ENCODE data around the gene HBE1. TPM values are rescaled to one million over a fixed set of nuclear protein-coding genes. Genes with fewer than 3 reads are reported as not detected.

HBE1 gene
- total RNA-seq, 1 donor from 2014 or later: not detected

DNA sequence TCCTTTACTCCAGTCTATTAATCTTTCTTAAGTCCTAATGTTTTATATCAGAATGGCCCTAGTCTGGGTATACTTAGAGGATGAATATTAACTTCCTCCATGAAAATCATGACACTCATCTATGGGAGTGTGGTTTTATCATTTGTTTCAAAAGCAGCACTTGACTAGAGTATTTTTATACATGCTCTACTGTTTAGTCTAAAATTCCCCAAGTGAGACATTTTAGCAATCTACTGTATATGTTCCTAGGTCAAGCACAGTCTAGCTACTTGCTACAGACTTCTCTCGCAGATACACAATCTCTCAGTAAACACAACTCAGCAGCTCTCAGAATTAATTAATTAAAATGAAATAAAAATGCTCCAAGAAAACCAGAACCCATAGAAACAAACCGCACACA is 39.9 kb downstream of the HBE1 start:
- Histone ChIP-seq H3K9me3 (no peaks in the 10 kb centered on the region), H3K4me3 (no peak overlapping the region), H3K4me1 (no peaks in the 10 kb centered on the region), H3K27me3 (no peaks in the 10 kb centered on the region), H3K36me3 (no peaks in the 10 kb centered on the region), H3K27ac (no peak overlapping the region)
- ATAC-seq (no peak), DNase-seq (no peak)
- intact Hi-C loops (cut with DNase I): no loop called here
- TF ChIP-seq, protein P1, sequence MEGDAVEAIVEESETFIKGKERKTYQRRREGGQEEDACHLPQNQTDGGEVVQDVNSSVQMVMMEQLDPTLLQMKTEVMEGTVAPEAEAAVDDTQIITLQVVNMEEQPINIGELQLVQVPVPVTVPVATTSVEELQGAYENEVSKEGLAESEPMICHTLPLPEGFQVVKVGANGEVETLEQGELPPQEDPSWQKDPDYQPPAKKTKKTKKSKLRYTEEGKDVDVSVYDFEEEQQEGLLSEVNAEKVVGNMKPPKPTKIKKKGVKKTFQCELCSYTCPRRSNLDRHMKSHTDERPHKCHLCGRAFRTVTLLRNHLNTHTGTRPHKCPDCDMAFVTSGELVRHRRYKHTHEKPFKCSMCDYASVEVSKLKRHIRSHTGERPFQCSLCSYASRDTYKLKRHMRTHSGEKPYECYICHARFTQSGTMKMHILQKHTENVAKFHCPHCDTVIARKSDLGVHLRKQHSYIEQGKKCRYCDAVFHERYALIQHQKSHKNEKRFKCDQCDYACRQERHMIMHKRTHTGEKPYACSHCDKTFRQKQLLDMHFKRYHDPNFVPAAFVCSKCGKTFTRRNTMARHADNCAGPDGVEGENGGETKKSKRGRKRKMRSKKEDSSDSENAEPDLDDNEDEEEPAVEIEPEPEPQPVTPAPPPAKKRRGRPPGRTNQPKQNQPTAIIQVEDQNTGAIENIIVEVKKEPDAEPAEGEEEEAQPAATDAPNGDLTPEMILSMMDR (IDR thresholded peaks at IDR 0.05): no peak

DNA sequence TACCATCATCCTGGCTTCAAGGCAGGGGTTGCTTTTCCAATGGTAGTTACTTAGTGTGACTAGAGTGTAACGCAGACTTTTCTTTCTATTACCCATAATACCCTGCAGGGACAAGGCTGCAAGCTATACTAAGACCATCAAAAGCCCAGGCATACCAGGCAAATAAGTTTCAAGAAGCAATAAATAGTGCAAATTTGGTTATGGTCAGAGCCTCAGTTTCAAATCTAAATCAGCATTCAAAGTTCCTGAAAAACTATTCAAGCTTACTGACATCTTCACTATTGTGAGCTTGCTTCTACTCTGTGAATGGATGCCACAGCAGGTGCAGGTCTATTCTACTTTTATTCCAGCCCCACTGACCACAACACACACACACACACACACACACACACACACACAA is 40.4 kb downstream of the HBE1 start:
- TF ChIP-seq, protein P1 (IDR thresholded peaks at IDR 0.05): no peak
- no peak overlapping the region for H3K27ac ChIP-seq
- no peaks in the 10 kb centered on the region for H3K4me1 ChIP-seq
- no peaks in the 10 kb centered on the region for H3K27me3 ChIP-seq
- no peak for ATAC-seq
- H3K4me3 ChIP-seq: no peak overlapping the region
- intact Hi-C loops (cut with DNase I): no loop called here
- no peak for DNase-seq
- no peaks in the 10 kb centered on the region for H3K36me3 ChIP-seq
- no peaks in the 10 kb centered on the region for H3K9me3 ChIP-seq

DNA sequence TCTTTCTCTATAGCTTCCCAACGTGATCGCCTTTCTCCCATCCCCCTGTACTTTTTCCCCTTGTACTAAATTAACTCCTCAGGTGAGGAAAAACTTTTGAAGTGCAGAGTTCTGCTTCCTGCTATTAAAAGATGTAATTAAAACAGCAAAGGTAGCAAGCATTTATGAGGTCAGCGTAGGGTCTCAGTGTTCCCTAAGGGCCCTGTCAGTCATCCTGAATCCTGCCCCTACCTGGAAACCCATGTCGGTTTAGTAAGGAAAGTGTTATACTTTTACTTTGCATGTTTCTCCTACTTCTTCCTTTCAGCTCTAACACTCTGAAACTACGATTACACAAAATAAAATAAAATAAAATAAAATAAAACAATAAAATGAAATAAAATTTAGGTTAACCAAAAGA is 41.6 kb downstream of the HBE1 start:
- Histone ChIP-seq H3K36me3 (no peaks in the 10 kb centered on the region), H3K4me1 (no peaks in the 10 kb centered on the region), H3K9me3 (no peaks in the 10 kb centered on the region), H3K4me3 (no peak overlapping the region), H3K27ac (no peak overlapping the region), H3K27me3 (no peaks in the 10 kb centered on the region)
- ATAC-seq: no peak
- DNase-seq: no peak
- intact Hi-C loops (cut with DNase I): no loop called here
- TF ChIP-seq, protein P1 (IDR thresholded peaks at IDR 0.05): no peak

DNA sequence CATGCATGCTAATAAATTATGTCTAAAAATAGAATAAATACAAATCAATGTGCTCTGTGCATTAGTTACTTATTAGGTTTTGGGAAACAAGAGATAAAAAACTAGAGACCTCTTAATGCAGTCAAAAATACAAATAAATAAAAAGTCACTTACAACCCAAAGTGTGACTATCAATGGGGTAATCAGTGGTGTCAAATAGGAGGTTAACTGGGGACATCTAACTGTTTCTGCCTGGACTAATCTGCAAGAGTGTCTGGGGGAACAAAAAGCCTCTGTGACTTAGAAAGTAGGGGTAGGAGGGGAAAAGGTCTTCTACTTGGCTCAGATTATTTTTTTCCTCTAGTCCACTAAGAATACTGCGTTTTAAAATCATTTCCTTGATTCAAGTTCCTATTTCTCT is 42.1 kb downstream of the HBE1 start:
- no peaks in the 10 kb centered on the region for H3K4me1 ChIP-seq
- no peak overlapping the region for H3K27ac ChIP-seq
- H3K36me3 ChIP-seq: no peaks in the 10 kb centered on the region
- ATAC-seq (no peak), DNase-seq (no peak)
- intact Hi-C loops (cut with DNase I): no loop called here
- no peaks in the 10 kb centered on the region for H3K9me3 ChIP-seq
- TF ChIP-seq, protein P1 (IDR thresholded peaks at IDR 0.05): no peak
- H3K4me3 ChIP-seq: no peak overlapping the region
- H3K27me3 ChIP-seq: no peaks in the 10 kb centered on the region

DNA sequence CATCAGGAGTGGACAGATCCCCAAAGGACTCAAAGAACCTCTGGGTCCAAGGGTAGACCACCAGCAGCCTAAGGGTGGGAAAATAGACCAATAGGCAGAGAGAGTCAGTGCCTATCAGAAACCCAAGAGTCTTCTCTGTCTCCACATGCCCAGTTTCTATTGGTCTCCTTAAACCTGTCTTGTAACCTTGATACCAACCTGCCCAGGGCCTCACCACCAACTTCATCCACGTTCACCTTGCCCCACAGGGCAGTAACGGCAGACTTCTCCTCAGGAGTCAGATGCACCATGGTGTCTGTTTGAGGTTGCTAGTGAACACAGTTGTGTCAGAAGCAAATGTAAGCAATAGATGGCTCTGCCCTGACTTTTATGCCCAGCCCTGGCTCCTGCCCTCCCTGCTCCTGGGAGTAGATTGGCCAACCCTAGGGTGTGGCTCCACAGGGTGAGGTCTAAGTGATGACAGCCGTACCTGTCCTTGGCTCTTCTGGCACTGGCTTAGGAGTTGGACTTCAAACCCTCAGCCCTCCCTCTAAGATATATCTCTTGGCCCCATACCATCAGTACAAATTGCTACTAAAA is 42.9 kb downstream of the HBE1 start, which contains the start of gene HBB:
TSS of gene HBB (minus strand) at position 340 of the 579 bp plus-strand sequence. CDS start at position 290, 50 bp downstream.
- intact Hi-C loops (cut with DNase I): no loop called here
- no peak within 1 kb of the TSS for H3K27ac ChIP-seq
- H3K9me3 ChIP-seq: no peaks in the 10 kb centered on the region
- no peaks in the 10 kb centered on the region for H3K36me3 ChIP-seq
- no peaks in the 10 kb centered on the region for H3K27me3 ChIP-seq
- no peak for ATAC-seq
- DNase-seq: no peak
- TF ChIP-seq, protein P1 (IDR thresholded peaks at IDR 0.05): no peak
- no peak within 1 kb of the TSS for H3K4me3 ChIP-seq
- H3K4me1 ChIP-seq: no peaks in the 10 kb centered on the region

DNA sequence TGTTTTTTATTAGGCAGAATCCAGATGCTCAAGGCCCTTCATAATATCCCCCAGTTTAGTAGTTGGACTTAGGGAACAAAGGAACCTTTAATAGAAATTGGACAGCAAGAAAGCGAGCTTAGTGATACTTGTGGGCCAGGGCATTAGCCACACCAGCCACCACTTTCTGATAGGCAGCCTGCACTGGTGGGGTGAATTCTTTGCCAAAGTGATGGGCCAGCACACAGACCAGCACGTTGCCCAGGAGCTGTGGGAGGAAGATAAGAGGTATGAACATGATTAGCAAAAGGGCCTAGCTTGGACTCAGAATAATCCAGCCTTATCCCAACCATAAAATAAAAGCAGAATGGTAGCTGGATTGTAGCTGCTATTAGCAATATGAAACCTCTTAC is 44.3 kb downstream of the HBE1 start:
- no peak for DNase-seq
- Histone ChIP-seq H3K27ac (no peak overlapping the region), H3K9me3 (no peaks in the 10 kb centered on the region), H3K36me3 (no peaks in the 10 kb centered on the region), H3K27me3 (no peaks in the 10 kb centered on the region), H3K4me3 (no peak overlapping the region), H3K4me1 (no peaks in the 10 kb centered on the region)
- ATAC-seq: no peak
- TF ChIP-seq, protein P1 (IDR thresholded peaks at IDR 0.05): no peak
- intact Hi-C loops (cut with DNase I): no loop called here
